GM23338 (cell line): ENCODE results near the gene TMEM218. TPM values are rescaled to one million over a fixed set of nuclear protein-coding genes. Genes with fewer than 3 reads are reported as not detected.

Experiments
- ATAC-seq: fragments of 200-7000 bp; cut with Tn5 transposase; 3 replicates; pipeline ENCODE4 v1.9.1; 2020
- DNase-seq: peaks from one replicate; pipeline ENCODE4 v3.0.0-alpha.2; 2015; ENCODE audit warnings: low spot score
- H2AFZ ChIP-seq: fragments of 200-600 bp; sonication (generic); 2 replicates; pipeline ENCODE4 v1.8.0; 2016; ENCODE audit warnings: antibody characterized with exemption, mild to moderate bottlenecking, moderate library complexity
- H3F3A ChIP-seq: fragments of 200-600 bp; sonication (generic); replicated peaks from 2 replicates; pipeline ENCODE4 v1.8.0; 2017; ENCODE audit warnings: antibody characterized with exemption, mixed run types, low read depth
- H3K27ac ChIP-seq: fragments of 200-600 bp; sonication (generic); 2 replicates; pipeline ENCODE4 v1.6.1; 2016; ENCODE audit warnings: low read depth
- H3K27me3 ChIP-seq: fragments of 200-600 bp; sonication (generic); 2 replicates; pipeline ENCODE4 v1.8.0; 2016; ENCODE audit warnings: mild to moderate bottlenecking, mixed run types, moderate library complexity; ENCODE audit not compliant: insufficient read depth
- H3K36me3 ChIP-seq: fragments of 200-600 bp; sonication (generic); 2 replicates; pipeline ENCODE4 v1.8.0; 2016; ENCODE audit warnings: mild to moderate bottlenecking; ENCODE audit not compliant: insufficient read depth
- H3K4me1 ChIP-seq: fragments of 200-600 bp; sonication (generic); 2 replicates; pipeline ENCODE4 v1.8.0; 2016; ENCODE audit warnings: mild to moderate bottlenecking, moderate library complexity; ENCODE audit not compliant: insufficient read depth
- H3K4me2 ChIP-seq: fragments of 200-600 bp; sonication (generic); 2 replicates; pipeline ENCODE4 v1.7.1; 2017; ENCODE audit warnings: mixed run types
- H3K4me3 ChIP-seq: fragments of 200-600 bp; sonication (generic); 2 replicates; pipeline ENCODE4 v1.6.1; 2016; ENCODE audit warnings: mixed run types
- H3K79me2 ChIP-seq: fragments of 200-600 bp; sonication (generic); replicated peaks from 2 replicates; pipeline ENCODE4 v1.8.0; 2017; ENCODE audit warnings: mild to moderate bottlenecking; ENCODE audit not compliant: insufficient read depth
- H3K9me2 ChIP-seq: fragments of 200-600 bp; sonication (generic); 2 replicates; pipeline ENCODE4 v1.8.0; 2017; ENCODE audit not compliant: insufficient read depth
- H4K20me1 ChIP-seq: fragments of 200-600 bp; sonication (generic); replicated peaks from 2 replicates; pipeline ENCODE4 v1.8.0; 2017; ENCODE audit warnings: mild to moderate bottlenecking; ENCODE audit not compliant: insufficient read depth
- H3K27ac Mint-ChIP-seq: 2 replicates; pipeline ENCODE4 v1.8.0; 2020; ENCODE audit warnings: inconsistent platforms, mild to moderate bottlenecking, moderate library complexity, mixed read lengths
- H3K27me3 Mint-ChIP-seq: 3 replicates; pipeline ENCODE4 v1.8.0; 2022; ENCODE audit warnings: low read depth, mild to moderate bottlenecking, moderate library complexity, mixed read lengths, inconsistent platforms; ENCODE audit not compliant: insufficient read depth, poor library complexity
- H3K36me3 Mint-ChIP-seq: 3 replicates; pipeline ENCODE4 v1.8.0; 2021; ENCODE audit warnings: low read depth, mild to moderate bottlenecking, inconsistent platforms, moderate library complexity, mixed read lengths
- H3K4me1 Mint-ChIP-seq: 3 replicates; pipeline ENCODE4 v1.8.0; 2020; ENCODE audit warnings: mild to moderate bottlenecking, inconsistent platforms, mixed read lengths
- H3K4me3 Mint-ChIP-seq: 3 replicates; pipeline ENCODE4 v1.8.0; 2021; ENCODE audit warnings: moderate library complexity, mild to moderate bottlenecking, inconsistent platforms, mixed read lengths
- H3K9me3 Mint-ChIP-seq: 3 replicates; pipeline ENCODE4 v1.8.0; 2020; ENCODE audit warnings: moderate library complexity, mild to moderate bottlenecking, inconsistent platforms, mixed read lengths
- CREB1 ChIP-seq: fragments of 250-450 bp; sonication (Bioruptor Pico); IDR thresholded peaks from 2 replicates; pipeline ENCODE4 v1.5.0; 2020; ENCODE audit warnings: low read depth, mild to moderate bottlenecking, moderate library complexity
- CTCF ChIP-seq, 2 experiments: fragments of 200-600 bp in 1 of 2; sonication (generic) in 1 of 2; conservative IDR thresholded peaks; 2 replicates each; pipeline versions ENCODE4 v1.5.1 to v1.6.1; 2016 to 2017; ENCODE audit warnings: antibody characterized with exemption in 2 of 2, low read depth in 2 of 2, mild to moderate bottlenecking in 2 of 2, moderate library complexity in 1 of 2
- ETS1 ChIP-seq: IDR thresholded peaks from 2 replicates; pipeline ENCODE4 v1.6.1; 2016; ENCODE audit warnings: antibody characterized with exemption
- EZH2 ChIP-seq: fragments of 200-600 bp; sonication (generic); IDR thresholded peaks from one replicate; pipeline ENCODE4 v1.8.0; 2017; ENCODE audit warnings: antibody characterized with exemption, mild to moderate bottlenecking, low read depth; ENCODE audit not compliant: unreplicated experiment
- EZH2phosphoT487 ChIP-seq: fragments of 200-600 bp; sonication (generic); IDR thresholded peaks from one replicate; pipeline ENCODE4 v1.8.1; 2018; ENCODE audit warnings: antibody characterized with exemption; ENCODE audit not compliant: unreplicated experiment
- JUNB ChIP-seq: IDR thresholded peaks from one replicate; pipeline ENCODE4 v1.6.1; 2016; ENCODE audit warnings: antibody characterized with exemption; ENCODE audit not compliant: unreplicated experiment
- NANOG ChIP-seq: IDR thresholded peaks from 2 replicates; pipeline ENCODE4 v1.6.1; 2016; ENCODE audit warnings: antibody characterized with exemption, borderline replicate concordance
- POLR2AphosphoS5 ChIP-seq: IDR thresholded peaks from 2 replicates; pipeline ENCODE4 v1.6.1; 2016; ENCODE audit warnings: antibody characterized with exemption, low read depth
- REST ChIP-seq: IDR thresholded peaks from one replicate; pipeline ENCODE4 v1.6.1; 2018; ENCODE audit warnings: antibody characterized with exemption; ENCODE audit not compliant: unreplicated experiment
- STAT1 ChIP-seq: IDR thresholded peaks from one replicate; pipeline ENCODE4 v1.6.1; 2016; ENCODE audit warnings: antibody characterized with exemption; ENCODE audit not compliant: unreplicated experiment
- ZNF114 ChIP-seq: fragments of 250-450 bp; sonication (Bioruptor Pico); IDR thresholded peaks from 2 replicates; pipeline ENCODE4 v1.5.0; 2020; ENCODE audit warnings: mild to moderate bottlenecking, moderate library complexity
- ZNF331 ChIP-seq: fragments of 250-450 bp; sonication (Bioruptor Pico); IDR thresholded peaks from 2 replicates; pipeline ENCODE4 v1.5.0; 2020; ENCODE audit warnings: low read depth, mild to moderate bottlenecking, moderate library complexity
- polyA plus RNA-seq: library from polyadenylated mRNA; unstranded; fragments of >200 nt; fragmentation: Nextera tagmentation; extraction: Ambion mirVana; gene quantifications from 2 replicates; pipeline ENCODE4 v1.2.1, GENCODE V29; 2016
- total RNA-seq: library from RNA; depleted of rRNA; stranded (reverse); fragments of >200 nt; shearing (Covaris generic); gene quantifications from 2 replicates; pipeline ENCODE4 v1.2.3, GENCODE V29; 2014

Gene TMEM218
- total and polyA plus RNA-seq, 2 experiments from 2014 or later, result 23.7 to 24.2 TPM

GRCh38 chr11:125069008-125069407 is 42.4 kb downstream of the TMEM218 start:
- H3K27me3 Mint-ChIP-seq, result peaks cover 7% of the 10 kb centered on the region
- Histone ChIP-seq H3F3A (no peaks in the 10 kb centered on the region), H3K4me1 (peaks cover 4% of the 10 kb centered on the region; the same call in 1 of the 2 replicates), H3K79me2 (no peaks in the 10 kb centered on the region), H3K36me3 (no peaks in the 10 kb centered on the region), H2AFZ (no peak overlapping the region), H3K4me2 (no peak overlapping the region), H3K27ac (no peak overlapping the region), H3K27me3 (peaks cover 25% of the 10 kb centered on the region), H3K4me3 (no peak overlapping the region), H4K20me1 (no peaks in the 10 kb centered on the region), H3K9me2 (no peaks in the 10 kb centered on the region)
- no peak overlapping the region for H3K4me3 Mint-ChIP-seq
- H3K27ac Mint-ChIP-seq, result no peak overlapping the region
- H3K9me3 Mint-ChIP-seq, result no peaks in the 10 kb centered on the region
- TF ChIP-seq REST (no peak), CREB1 (CRISPR knock-in tag) (no peak), ETS1 (no peak), STAT1 (no peak), EZH2 (no peak), ZNF331 (CRISPR knock-in tag) (no peak), ZNF114 (CRISPR knock-in tag) (no peak), EZH2phosphoT487 (no peak), JUNB (no peak), NANOG (no peak), POLR2AphosphoS5 (no peak)
- peaks cover 24% of the 10 kb centered on the region for H3K4me1 Mint-ChIP-seq
- no peaks in the 10 kb centered on the region for H3K36me3 Mint-ChIP-seq
- DNase-seq (no peak), ATAC-seq (no peak)

DNA sequence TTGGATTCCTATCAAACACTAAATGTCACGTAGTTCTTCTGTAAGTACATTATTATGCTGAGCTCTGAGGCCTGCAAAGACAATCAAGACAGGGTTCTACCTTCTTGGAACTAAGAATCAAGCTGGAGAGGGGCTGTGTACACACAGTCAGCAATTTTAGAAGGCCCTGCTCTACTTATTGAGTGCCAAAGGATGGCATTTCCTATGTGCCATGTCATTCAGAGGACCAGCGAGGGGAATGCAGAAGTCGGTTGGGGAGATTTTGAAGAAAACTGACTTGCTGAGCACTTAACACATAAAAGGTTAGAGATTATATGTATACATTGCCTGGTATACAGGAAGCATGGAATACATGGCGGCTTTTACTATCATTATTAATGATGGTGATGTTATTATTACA is 43.1 kb downstream of the TMEM218 start:
- Histone ChIP-seq H3K4me3 (no peak overlapping the region), H4K20me1 (no peaks in the 10 kb centered on the region), H3K27me3 (peaks cover 31% of the 10 kb centered on the region), H3F3A (no peaks in the 10 kb centered on the region), H2AFZ (no peak overlapping the region), H3K9me2 (no peaks in the 10 kb centered on the region), H3K36me3 (no peaks in the 10 kb centered on the region), H3K79me2 (no peaks in the 10 kb centered on the region), H3K4me1 (peaks cover 6% of the 10 kb centered on the region; the same call in 1 of the 2 replicates), H3K27ac (no peak overlapping the region), H3K4me2 (no peak overlapping the region)
- DNase-seq (no peak), ATAC-seq (no peak)
- Mint-ChIP-seq H3K36me3 (no peaks in the 10 kb centered on the region), H3K27ac (no peak overlapping the region), H3K27me3 (peaks cover 12% of the 10 kb centered on the region), H3K9me3 (no peaks in the 10 kb centered on the region), H3K4me3 (no peak overlapping the region), H3K4me1 (peaks cover 25% of the 10 kb centered on the region)
- TF ChIP-seq NANOG (no peak), EZH2phosphoT487 (no peak), POLR2AphosphoS5 (no peak), STAT1 (no peak), JUNB (no peak), ZNF331 (CRISPR knock-in tag) (no peak), EZH2 (no peak), REST (no peak), CREB1 (CRISPR knock-in tag) (no peak), CTCF (conservative IDR thresholded peaks at IDR 0.05; ENCODE audit: low read depth in 2 of 2) (no peak)
